Lung (tissue), 12 donors: ENCODE data around the gene VASN. TPM values are rescaled to one million over a fixed set of nuclear protein-coding genes. Genes with fewer than 3 reads are reported as not detected.

Experiments used
- ATAC-seq: fragments of 200-7000 bp; cut with Tn5 transposase; one replicate; pipeline ENCODE4 v1.9.1; 2020; ENCODE audit warnings: moderate number of reproducible peaks; ENCODE audit not compliant: insufficient read depth, low FRiP score
- DNase-seq, 3 donors: peaks; one replicate each; pipeline ENCODE4 v3.0.0-alpha.2; 2013 to 2017
- H3K27ac ChIP-seq, 2 donors: one replicate each; pipeline ENCODE4 v1.5.1; 2013; ENCODE audit warnings: mild to moderate bottlenecking in 2 of 2, moderate library complexity in 2 of 2, control low read depth in 1 of 2, inconsistent platforms in 1 of 2, low read depth in 1 of 2, low read length in 1 of 2
- H3K27me3 ChIP-seq, 3 donors: one replicate each; pipeline ENCODE4 v1.5.1; 2013; ENCODE audit warnings: low read length in 2 of 3; ENCODE audit not compliant: control insufficient read depth in 3 of 3, insufficient read depth in 3 of 3
- H3K36me3 ChIP-seq, 4 donors: one replicate each; pipeline ENCODE4 v1.5.1; 2013; ENCODE audit warnings: low read length in 4 of 4, mild to moderate bottlenecking in 1 of 4, moderate library complexity in 1 of 4; ENCODE audit not compliant: control insufficient read depth in 4 of 4, insufficient read depth in 4 of 4
- H3K4me1 ChIP-seq, 5 donors: one replicate each; pipeline ENCODE4 v1.5.1; 2013; ENCODE audit warnings: low read length in 5 of 5, mild to moderate bottlenecking in 2 of 5, moderate library complexity in 1 of 5; ENCODE audit not compliant: control insufficient read depth in 5 of 5, insufficient read depth in 5 of 5
- H3K4me3 ChIP-seq: one replicate; pipeline ENCODE4 v1.5.1; 2013; ENCODE audit warnings: mild to moderate bottlenecking, control low read depth, moderate library complexity
- H3K9ac ChIP-seq, 2 donors: one replicate each; pipeline ENCODE4 v1.5.1; 2013; ENCODE audit warnings: low read length in 2 of 2, control low read depth in 1 of 2; ENCODE audit not compliant: insufficient read depth in 1 of 2
- H3K9me3 ChIP-seq, 4 donors: one replicate each; pipeline ENCODE4 v1.5.1; 2013; ENCODE audit warnings: low read length in 3 of 4, mild to moderate bottlenecking in 1 of 4, moderate library complexity in 1 of 4; ENCODE audit not compliant: control insufficient read depth in 4 of 4, insufficient read depth in 3 of 4
- WGBS, 2 donors: extraction: QIAGEN DNeasy Blood & Tissue Kit; methylation state at CpG; one replicate each; pipeline ENCODE4 v1.1.7; 2013; 5-methylcytosine and 5-hydroxymethylcytosine counted together
- polyA plus RNA-seq, 2 donors: library from polyadenylated mRNA; stranded (reverse); fragments of 200-250 nt; gene quantifications; one replicate each; pipeline ENCODE4 v1.2.1, GENCODE V29; 2013
- total RNA-seq, 2 donors: library from RNA; depleted of rRNA in 1 of 2; stranded (reverse); fragments of >200 nt in 1 of 2; gene quantifications; one replicate each; pipeline ENCODE4 v1.2.1, GENCODE V29; 2014 to 2021
- TF ChIP-seq, protein P1 (sequence below): IDR thresholded peaks from 2 replicates; pipeline ENCODE4 v1.5.1; 2012; ENCODE audit warnings: mild to moderate bottlenecking; ENCODE audit errors: control extremely low read depth, extremely low read depth
- donor health status: control.
- donor health status: control.
- donor health status: Bipolar disorder and iron deficiency.
- donor health status: healthy.
- donor health status: DM: yes; HTN: yes; CAD: no.

The VASN gene
- total and polyA plus RNA-seq, 4 donors = 18.8 to 42.9 (median 31.3) TPM

DNA sequence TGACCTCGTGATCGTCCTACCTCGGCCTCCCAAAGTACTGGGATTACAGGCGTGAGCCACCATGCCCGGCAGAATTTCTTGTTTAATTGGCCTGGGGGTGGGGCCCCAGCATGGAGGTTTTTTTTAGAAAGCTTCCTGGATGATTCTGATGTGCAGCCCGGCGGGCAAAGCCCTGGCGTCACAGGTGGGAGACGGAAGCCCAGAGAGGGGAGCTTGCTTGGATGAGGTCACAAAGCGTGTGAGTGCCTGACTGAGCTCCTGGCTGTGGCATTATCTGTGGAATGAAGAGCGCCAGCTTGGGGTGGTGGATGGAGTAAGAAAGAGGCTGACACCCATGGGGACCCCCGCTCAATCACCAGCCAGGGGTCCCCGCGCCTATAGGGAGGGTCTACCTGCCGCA, 4.1 kb downstream of the VASN start:
- ATAC-seq (no peak), DNase-seq (no peak)
- no peaks in the 10 kb centered on the region for H3K9me3 ChIP-seq
- H3K9ac ChIP-seq = no peak overlapping the region
- peaks cover 0 to 17% (median 1%) of the 10 kb centered on the region in 4 donors for H3K36me3 ChIP-seq
- TF ChIP-seq, protein P1, sequence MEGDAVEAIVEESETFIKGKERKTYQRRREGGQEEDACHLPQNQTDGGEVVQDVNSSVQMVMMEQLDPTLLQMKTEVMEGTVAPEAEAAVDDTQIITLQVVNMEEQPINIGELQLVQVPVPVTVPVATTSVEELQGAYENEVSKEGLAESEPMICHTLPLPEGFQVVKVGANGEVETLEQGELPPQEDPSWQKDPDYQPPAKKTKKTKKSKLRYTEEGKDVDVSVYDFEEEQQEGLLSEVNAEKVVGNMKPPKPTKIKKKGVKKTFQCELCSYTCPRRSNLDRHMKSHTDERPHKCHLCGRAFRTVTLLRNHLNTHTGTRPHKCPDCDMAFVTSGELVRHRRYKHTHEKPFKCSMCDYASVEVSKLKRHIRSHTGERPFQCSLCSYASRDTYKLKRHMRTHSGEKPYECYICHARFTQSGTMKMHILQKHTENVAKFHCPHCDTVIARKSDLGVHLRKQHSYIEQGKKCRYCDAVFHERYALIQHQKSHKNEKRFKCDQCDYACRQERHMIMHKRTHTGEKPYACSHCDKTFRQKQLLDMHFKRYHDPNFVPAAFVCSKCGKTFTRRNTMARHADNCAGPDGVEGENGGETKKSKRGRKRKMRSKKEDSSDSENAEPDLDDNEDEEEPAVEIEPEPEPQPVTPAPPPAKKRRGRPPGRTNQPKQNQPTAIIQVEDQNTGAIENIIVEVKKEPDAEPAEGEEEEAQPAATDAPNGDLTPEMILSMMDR = no peak
- H3K27me3 ChIP-seq = no peaks in the 10 kb centered on the region
- 78 to 86% methylated on average over 15 of the region's 15 CpGs for WGBS, 2 donors
- peak overlapping the region; percentile 51 to 90 for H3K27ac ChIP-seq
- H3K4me1 ChIP-seq = peaks cover 7 to 66% (median 39%) of the 10 kb centered on the region in 5 donors
- no peak overlapping the region for H3K4me3 ChIP-seq

DNA sequence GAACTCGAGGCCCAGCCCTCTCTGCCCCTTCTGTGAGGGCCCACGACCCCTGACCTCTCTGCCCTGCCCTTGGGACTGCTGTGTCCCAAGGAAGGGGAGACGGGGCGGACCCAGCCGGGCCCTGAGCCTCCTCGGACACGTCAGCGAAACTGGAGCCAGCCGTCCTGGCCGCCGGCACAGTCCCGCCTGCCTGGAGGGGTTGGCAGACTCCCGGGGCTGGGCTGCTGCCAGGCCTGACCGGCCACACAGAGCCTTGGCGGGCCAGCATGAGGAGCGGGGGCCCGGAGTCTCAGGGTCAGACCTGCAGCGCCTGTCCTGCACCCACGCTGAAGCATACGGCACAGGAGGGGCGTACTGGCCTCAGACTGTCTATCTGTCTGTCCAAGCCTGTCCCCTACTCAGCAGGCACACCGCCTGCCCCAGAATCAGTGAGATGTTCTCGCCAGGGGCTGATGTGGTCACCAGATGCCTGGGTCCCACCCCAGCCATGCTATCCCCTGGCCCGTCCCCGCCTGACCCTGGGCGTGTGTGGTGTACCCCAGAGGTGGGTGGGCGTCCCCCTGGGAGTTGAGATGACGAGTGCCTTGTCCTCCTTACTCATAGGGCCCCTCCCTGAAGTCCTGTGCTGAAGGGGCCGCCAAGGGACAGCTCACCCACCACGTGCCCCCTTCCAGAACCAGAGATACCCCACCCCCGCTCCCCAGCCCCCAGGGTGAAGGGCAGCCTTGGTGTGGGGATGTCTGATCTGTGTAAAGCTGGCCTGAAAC, 4.7 kb downstream of the VASN start:
- H3K27ac ChIP-seq = peak overlapping the region; percentile 51 to 90
- H3K4me1 ChIP-seq = peaks cover 7 to 60% (median 36%) of the 10 kb centered on the region in 5 donors
- H3K27me3 ChIP-seq = no peaks in the 10 kb centered on the region
- H3K9ac ChIP-seq = no peak overlapping the region
- TF ChIP-seq, protein P1 = no peak
- H3K4me3 ChIP-seq = no peak overlapping the region
- peak; percentile 7 for ATAC-seq
- H3K9me3 ChIP-seq = no peaks in the 10 kb centered on the region
- peak; percentile 85 to 92 (median 89) for DNase-seq
- H3K36me3 ChIP-seq = peaks cover 0 to 22% (median 3%) of the 10 kb centered on the region in 4 donors
- 51 to 76% methylated on average over 29 to 31 of the region's 31 CpGs for WGBS, 2 donors

DNA sequence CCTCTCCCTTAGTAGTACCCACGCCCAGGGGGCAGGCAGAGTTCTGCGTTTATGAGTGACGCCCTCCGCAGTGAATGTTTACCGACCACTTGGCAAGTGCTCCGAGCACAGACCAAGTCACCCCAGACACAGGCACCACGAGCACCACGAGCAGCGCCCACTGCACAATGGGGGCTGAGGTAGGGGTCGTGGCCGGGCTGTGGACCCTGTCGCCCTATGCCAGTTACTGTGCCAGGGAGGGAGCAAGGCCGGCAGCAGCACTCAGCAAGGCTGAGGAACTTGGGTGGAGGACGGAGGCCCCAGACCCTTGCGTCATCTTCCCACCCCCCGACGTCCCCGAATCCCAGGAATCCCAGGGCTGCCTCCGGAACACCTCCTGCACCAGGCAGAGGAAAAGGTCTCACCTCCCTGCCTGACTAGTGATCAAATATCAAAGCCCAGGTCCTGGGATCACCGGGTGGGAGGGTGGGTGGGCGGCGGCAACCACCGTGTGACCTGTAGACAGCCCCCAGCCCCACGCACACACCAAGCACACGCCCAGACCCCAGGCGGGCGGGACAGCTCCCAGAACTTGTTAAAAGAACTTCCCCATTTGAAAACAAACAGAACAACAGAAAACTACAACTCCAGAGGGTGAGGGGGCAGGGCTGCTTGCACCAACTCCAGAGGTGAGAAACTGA, 5.4 kb downstream of the VASN start:
- Histone ChIP-seq H3K4me1 (peaks cover 7 to 58% (median 38%) of the 10 kb centered on the region in 5 donors), H3K9ac (no peak overlapping the region), H3K27me3 (no peaks in the 10 kb centered on the region), H3K27ac (peak overlapping the region in 1 of 2 donors; percentile 59), H3K4me3 (no peak overlapping the region), H3K36me3 (peaks cover 0 to 29% (median 3%) of the 10 kb centered on the region in 4 donors), H3K9me3 (no peaks in the 10 kb centered on the region)
- ATAC-seq = no peak
- peak in 2 of 3 donors; percentile 10 to 37 for DNase-seq
- WGBS, 2 donors = 71 to 80% methylated on average over 27 of the region's 27 CpGs
- TF ChIP-seq, protein P1 = no peak
